K562 (cell line): Measurements from ENCODE around the gene SLC5A4. TPM values are rescaled to one million over a fixed set of nuclear protein-coding genes. Genes with fewer than 3 reads are reported as not detected.

Experiments used
- ATAC-seq: fragments of 200-7000 bp; cut with Tn5 transposase; 3 replicates; pipeline ENCODE4 v1.9.1; 2020; ENCODE audit warnings: moderate library complexity
- BruUV-seq: library from RNA; stranded (reverse); fragments of 400-500 nt; replicated peaks from 2 replicates; lab custom pipeline; 2021; lab: Mats Ljungman, UMichigan
- CTCF ChIA-PET: fragments of 300-600 bp; formaldehyde crosslinking; extraction: SDS; loops from one replicate; lab custom pipeline; 2021; ENCODE audit warnings: low intra/inter-chr PET ratio; lab: Yijun Ruan, JAX
- POLR2A ChIA-PET: fragments of 300-600, 350-650 bp; sonication (Branson Sonifier 250); formaldehyde crosslinking; extraction: SDS; loops from one replicate; lab custom pipeline; 2021; ENCODE audit warnings: antibody characterized with exemption, inconsistent platforms; lab: Yijun Ruan, JAX
- DNase-seq, 4 experiments: peaks; one replicate each; pipeline versions ENCODE4 v3.0.0 to v3.0.0-alpha.2; 2011 to 2018; ENCODE audit warnings: low spot score in 3 of 4, mixed read lengths in 3 of 4; ENCODE audit errors: extremely low read depth in 1 of 4
- FAIRE-seq: peaks from 2 replicates; lab custom pipeline; 2011; peaks lifted over from hg19 to GRCh38; lab: Jason Lieb, UNC
- H2AFZ ChIP-seq: 2 replicates; pipeline ENCODE4 v1.6.0; 2011; ENCODE audit warnings: low read depth, low read length, control low read depth, inconsistent platforms
- H3K27ac ChIP-seq: fragments of 200-600 bp; 3 replicates; pipeline ENCODE4 v1.8.0; 2011; ENCODE audit warnings: low read depth, mild to moderate bottlenecking, control low read depth, inconsistent platforms, low read length, moderate library complexity, mixed read lengths; ENCODE audit errors: extremely low read depth
- H3K27me3 ChIP-seq, 2 experiments: fragments of 300-600 bp in 1 of 2; 2 replicates in 1 of 2; 3 replicates in 1 of 2; pipeline versions ENCODE4 v1.6.0 to v1.8.0; 2011; ENCODE audit warnings: inconsistent platforms in 2 of 2, low read length in 2 of 2, mild to moderate bottlenecking in 1 of 2, mixed read lengths in 1 of 2, moderate library complexity in 1 of 2; ENCODE audit not compliant: control insufficient read depth in 2 of 2, insufficient read depth in 2 of 2
- H3K36me3 ChIP-seq: fragments of 300-600 bp; 3 replicates; pipeline ENCODE4 v1.8.0; 2011; ENCODE audit warnings: mild to moderate bottlenecking, low read length, inconsistent platforms; ENCODE audit not compliant: control insufficient read depth, insufficient read depth
- H3K4me1 ChIP-seq, 2 experiments: fragments of 200-600 bp in 1 of 2; replicated peaks in 1 of 2; 2 replicates in 1 of 2; 3 replicates in 1 of 2; pipeline versions ENCODE4 v1.5.1 to v1.8.0; 2011; ENCODE audit warnings: inconsistent platforms in 2 of 2, low read length in 2 of 2, mild to moderate bottlenecking in 1 of 2, mixed read lengths in 1 of 2, moderate library complexity in 1 of 2; ENCODE audit not compliant: control insufficient read depth in 2 of 2, insufficient read depth in 2 of 2
- H3K4me2 ChIP-seq: 2 replicates; pipeline ENCODE4 v1.6.1; 2011; ENCODE audit warnings: low read length, control low read depth, inconsistent platforms, mixed read lengths; ENCODE audit not compliant: insufficient read depth
- H3K4me3 ChIP-seq: fragments of 200-600 bp; sonication (generic), shearing (Covaris generic); 2 replicates; pipeline ENCODE4 v1.5.1; 2016; ENCODE audit warnings: control low read depth, inconsistent platforms
- H3K79me2 ChIP-seq: fragments of 200-600 bp; 3 replicates; pipeline ENCODE4 v1.8.0; 2011; ENCODE audit warnings: low read length, inconsistent platforms; ENCODE audit not compliant: control insufficient read depth, insufficient read depth
- H3K9ac ChIP-seq, 2 experiments: 2 replicates each; pipeline versions ENCODE4 v1.6.0 to v1.6.1; 2011; ENCODE audit warnings: low read depth in 2 of 2, low read length in 2 of 2, control low read depth in 1 of 2, inconsistent platforms in 1 of 2, mild to moderate bottlenecking in 1 of 2, mixed read lengths in 1 of 2; ENCODE audit not compliant: insufficient read depth in 1 of 2
- H3K9me1 ChIP-seq: one replicate; pipeline ENCODE4 v1.6.0; 2011; ENCODE audit warnings: inconsistent platforms, mild to moderate bottlenecking, low read length, moderate library complexity; ENCODE audit not compliant: control insufficient read depth, insufficient read depth
- H3K9me3 ChIP-seq: replicated peaks from 2 replicates; pipeline ENCODE4 v1.5.1; 2011; ENCODE audit warnings: low read depth, low read length, inconsistent platforms; ENCODE audit not compliant: control insufficient read depth, insufficient read depth
- H4K20me1 ChIP-seq: replicated peaks from 2 replicates; pipeline ENCODE4 v1.6.1; 2011; ENCODE audit warnings: low read length, inconsistent platforms, mixed read lengths; ENCODE audit not compliant: control insufficient read depth, insufficient read depth
- AFF4 ChIP-seq: sonication (generic); formaldehyde crosslinking; IDR thresholded peaks from 2 replicates; pipeline ENCODE4 v1.8.0; 2023; ENCODE audit warnings: mild to moderate bottlenecking, missing genetic modification reagents
- BMI1 ChIP-seq: fragments of 150-350 bp; IDR thresholded peaks from 2 replicates; pipeline ENCODE4 v1.6.1; 2014; ENCODE audit warnings: low read length
- CTCF ChIP-seq, 3 experiments: IDR thresholded peaks in 2 of 3; conservative IDR thresholded peaks in 1 of 3; 2 replicates each; pipeline ENCODE4 v1.5.1; 2011 to 2012; ENCODE audit warnings: low read length in 3 of 3, mild to moderate bottlenecking in 3 of 3, control low read depth in 2 of 3, improper control_type of control experiment in 1 of 3, inconsistent platforms in 1 of 3, low read depth in 1 of 3, mixed read lengths in 1 of 3, moderate library complexity in 1 of 3; ENCODE audit not compliant: insufficient read depth in 2 of 3
- FOXM1 ChIP-seq, 2 experiments: fragments of 450-650 bp in 1 of 2; sonication (generic) in 1 of 2; formaldehyde crosslinking in 1 of 2; IDR thresholded peaks; 2 replicates each; pipeline versions ENCODE4 v1.6.1 to v1.9.0; 2017 to 2022; ENCODE audit warnings: low read depth in 2 of 2, mild to moderate bottlenecking in 2 of 2, missing genetic modification reagents in 1 of 2, moderate library complexity in 1 of 2
- HCFC1 ChIP-seq: IDR thresholded peaks from 2 replicates; pipeline ENCODE4 v1.6.1; 2012; ENCODE audit warnings: low read depth, low read length, improper control_type of control experiment
- KLF1 ChIP-seq: fragments of 450-650 bp; IDR thresholded peaks from 2 replicates; pipeline ENCODE4 v1.6.1; 2016; ENCODE audit warnings: missing genetic modification characterization, missing compliant biosample characterization
- MAX ChIP-seq: sonication (generic); formaldehyde crosslinking; IDR thresholded peaks from 2 replicates; pipeline ENCODE4 v1.9.0; 2022; ENCODE audit warnings: mild to moderate bottlenecking, missing genetic modification reagents
- PHF20 ChIP-seq: fragments of 450-650 bp; IDR thresholded peaks from 2 replicates; pipeline ENCODE4 v1.6.1; 2018; ENCODE audit not compliant: partially characterized antibody
- POLR3G ChIP-seq: IDR thresholded peaks from 2 replicates; pipeline ENCODE4 v1.6.1; 2011; ENCODE audit not compliant: insufficient read length, insufficient replicate concordance; ENCODE audit errors: extremely low read depth
- RAD21 ChIP-seq, 2 experiments: fragments of 250-450 bp in 1 of 2; fragments of 450-650 bp in 1 of 2; sonication (Bioruptor Pico) in 1 of 2; formaldehyde crosslinking in 1 of 2; IDR thresholded peaks in 1 of 2; conservative IDR thresholded peaks in 1 of 2; 2 replicates each; pipeline versions ENCODE4 v1.4.0 to v1.8.0; 2020 to 2022; ENCODE audit warnings: mild to moderate bottlenecking in 2 of 2, moderate library complexity in 1 of 2
- SNIP1 ChIP-seq: fragments of 450-650 bp; IDR thresholded peaks from 2 replicates; pipeline ENCODE4 v1.7.1; 2017; ENCODE audit warnings: low read depth, mild to moderate bottlenecking
- TSC22D4 ChIP-seq: fragments of 450-650 bp; IDR thresholded peaks from 2 replicates; pipeline ENCODE4 v1.6.1; 2016; ENCODE audit warnings: missing genetic modification characterization, missing biosample characterization, control low read depth
- U2AF2 ChIP-seq: fragments of 200-400 bp; formaldehyde crosslinking; optimal IDR thresholded peaks from 2 replicates; pipeline ENCODE3; 2017; ENCODE audit warnings: low read depth, mild to moderate bottlenecking, low read length
- ZNF311 ChIP-seq: fragments of 250-450 bp; sonication (Bioruptor Pico); IDR thresholded peaks from 2 replicates; pipeline ENCODE4 v1.4.0; 2020; ENCODE audit warnings: mild to moderate bottlenecking, moderate library complexity
- WGBS: fragments of 100-300 bp; shearing (Covaris generic); methylation state at CpG from one replicate; pipeline ENCODE4 v1.1.6; 2016; ENCODE audit warnings: low coverage, mixed read lengths; ENCODE audit not compliant: insufficient coverage; ENCODE audit errors: missing lambda C conversion rate; 5-methylcytosine and 5-hydroxymethylcytosine counted together
- in situ Hi-C: fragments of 300-500 bp; cut with MboI; formaldehyde crosslinking; loops from 4 replicates; pipeline ENCODE4 v1.15.0; 2018; ENCODE audit warnings: inconsistent platforms, mixed read lengths
- intact Hi-C: fragments of 100-400 bp; cut with micrococcal nuclease; formaldehyde crosslinking; loops from 2 replicates; pipeline ENCODE4 v1.14.2; 2022
- polyA plus RNA-seq, 8 experiments: library from polyadenylated mRNA; depleted of rRNA in 4 of 8; stranded (reverse) in 5 of 8; unstranded in 3 of 8; fragments of >200 nt; fragmentation: Nextera tagmentation in 2 of 8; fragmentation: Illumina TruSeq in 1 of 8; extraction: Ambion mirVana in 2 of 8; extraction: Trizol in 1 of 8; gene quantifications; 2 replicates each; pipeline versions ENCODE4 v1.2.1 to v1.2.3, GENCODE V29; 2011 to 2014; ENCODE audit warnings: inconsistent platforms in 1 of 8, missing spikeins in 1 of 8
- total RNA-seq, 7 experiments: library from RNA; depleted of rRNA in 6 of 7; stranded (reverse); fragments of >200 nt in 6 of 7; fragmentation: Illumina TruSeq in 2 of 7; extraction: Trizol in 2 of 7; gene quantifications; 2 replicates each; pipeline versions ENCODE4 v1.2.1 to v1.2.3, GENCODE V29; 2011 to 2021; ENCODE audit warnings: low replicate concordance in 1 of 7

The SLC5A4 gene
- total and polyA plus RNA-seq, 9 of the 15 experiments (the other 6 are each of a cell fraction or from before 2014, with no cell fraction given): not detected

GRCh38 chr22:32206774-32207758 is 48.1 kb downstream of the SLC5A4 start:
- H3K9me3 ChIP-seq: no peaks in the 10 kb centered on the region
- intact Hi-C loops (no loop called here), in situ Hi-C loops (no loop called here)
- H3K79me2 ChIP-seq: no peaks in the 10 kb centered on the region
- peaks cover 0 to 23% of the 10 kb centered on the region in 2 experiments; a peak in 3 of 5 replicates for H3K27me3 ChIP-seq
- no TSS peak for BruUV-seq
- ChIA-PET POLR2A (no interaction called here), CTCF (no interaction called here)
- peak; percentile 84 for ATAC-seq
- peak; percentile 73 for FAIRE-seq
- TF ChIP-seq PHF20: no peak
- TF ChIP-seq SNIP1: no peak
- peak; percentile 57 to 60 (median 57) for TF ChIP-seq CTCF (IDR thresholded peaks at IDR 0.05 in 2 of 3, conservative IDR thresholded peaks at IDR 0.05 in 1 of 3; ENCODE audit: insufficient read depth in 2 of 3, low read depth in 1 of 3, low read length in 3 of 3)
- TF ChIP-seq U2AF2: no peak
- TF ChIP-seq FOXM1 (IDR thresholded peaks at IDR 0.05; ENCODE audit: low read depth): no peak
- no peak for TF ChIP-seq FOXM1 (CRISPR knock-in tag; IDR thresholded peaks at IDR 0.05; ENCODE audit: low read depth)
- TF ChIP-seq TSC22D4 (tag): no peak
- no peak for TF ChIP-seq AFF4
- TF ChIP-seq ZNF311 (CRISPR knock-in tag): no peak
- no peak for TF ChIP-seq POLR3G
- no peak for TF ChIP-seq KLF1
- TF ChIP-seq BMI1: no peak
- no peak for TF ChIP-seq MAX
- no peak for TF ChIP-seq HCFC1
- peak in 1 of 2 experiments; percentile 38; a peak in 2 of 4 replicates for TF ChIP-seq RAD21 (CRISPR knock-in tag; conservative IDR thresholded peaks at IDR 0.05 in 1 of 2, IDR thresholded peaks at IDR 0.05 in 1 of 2)
- H3K36me3 ChIP-seq: no peaks in the 10 kb centered on the region
- H3K4me2 ChIP-seq: no peak overlapping the region
- H2AFZ ChIP-seq: no peak overlapping the region
- H3K27ac ChIP-seq: no peak overlapping the region
- H3K4me1 ChIP-seq: peaks cover 0 to 26% of the 10 kb centered on the region in 2 experiments; a peak in 2 of 5 replicates
- H3K9me1 ChIP-seq: no peaks in the 10 kb centered on the region
- H3K4me3 ChIP-seq: no peak overlapping the region
- H3K9ac ChIP-seq: no peak overlapping the region
- peak in 1 of 4 experiments; percentile 43 for DNase-seq
- 3% methylated on average over 18 of the region's 22 CpGs for WGBS
- H4K20me1 ChIP-seq: no peaks in the 10 kb centered on the region
